SK-N-SH treated with all-trans-retinoic acid at 6 μM for 48 hours (cell line): ENCODE data around the gene ADCY5.

Experiments used
- CREB5 ChIP-seq: fragments of 250-450 bp; sonication (Bioruptor Pico); IDR thresholded peaks from 2 replicates; pipeline ENCODE4 v1.5.1; 2020; ENCODE audit warnings: low read depth, mild to moderate bottlenecking, moderate library complexity
- PPARA ChIP-seq: fragments of 250-450 bp; sonication (Bioruptor Pico); IDR thresholded peaks from 2 replicates; pipeline ENCODE4 v1.5.0; 2020; ENCODE audit warnings: mild to moderate bottlenecking, borderline replicate concordance

- no peak for TF ChIP-seq CREB5 (CRISPR knock-in tag)
- TF ChIP-seq PPARA (CRISPR knock-in tag), result no peak
Observed at GRCh38 chr3:123486460-123486859, 37.6 kb upstream of the ADCY5 start.
